Umbilical cord (tissue), 2 donors: ENCODE data around the gene IFI27L1. TPM values are rescaled to one million over a fixed set of nuclear protein-coding genes. Genes with fewer than 3 reads are reported as not detected.

Experiments
- DNase-seq: peaks from one replicate; pipeline ENCODE4 v3.0.0-alpha.2; 2015; ENCODE audit warnings: low spot score
- total RNA-seq: library from RNA; depleted of rRNA; stranded (reverse); fragments of >200 nt; gene quantifications from one replicate; pipeline ENCODE4 v1.2.3, GENCODE V29; 2014; ENCODE audit warnings: low replicate concordance; ENCODE audit not compliant: insufficient read depth

The IFI27L1 gene, protein sequence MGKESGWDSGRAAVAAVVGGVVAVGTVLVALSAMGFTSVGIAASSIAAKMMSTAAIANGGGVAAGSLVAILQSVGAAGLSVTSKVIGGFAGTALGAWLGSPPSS
- total RNA-seq: 1.2 TPM

DNA sequence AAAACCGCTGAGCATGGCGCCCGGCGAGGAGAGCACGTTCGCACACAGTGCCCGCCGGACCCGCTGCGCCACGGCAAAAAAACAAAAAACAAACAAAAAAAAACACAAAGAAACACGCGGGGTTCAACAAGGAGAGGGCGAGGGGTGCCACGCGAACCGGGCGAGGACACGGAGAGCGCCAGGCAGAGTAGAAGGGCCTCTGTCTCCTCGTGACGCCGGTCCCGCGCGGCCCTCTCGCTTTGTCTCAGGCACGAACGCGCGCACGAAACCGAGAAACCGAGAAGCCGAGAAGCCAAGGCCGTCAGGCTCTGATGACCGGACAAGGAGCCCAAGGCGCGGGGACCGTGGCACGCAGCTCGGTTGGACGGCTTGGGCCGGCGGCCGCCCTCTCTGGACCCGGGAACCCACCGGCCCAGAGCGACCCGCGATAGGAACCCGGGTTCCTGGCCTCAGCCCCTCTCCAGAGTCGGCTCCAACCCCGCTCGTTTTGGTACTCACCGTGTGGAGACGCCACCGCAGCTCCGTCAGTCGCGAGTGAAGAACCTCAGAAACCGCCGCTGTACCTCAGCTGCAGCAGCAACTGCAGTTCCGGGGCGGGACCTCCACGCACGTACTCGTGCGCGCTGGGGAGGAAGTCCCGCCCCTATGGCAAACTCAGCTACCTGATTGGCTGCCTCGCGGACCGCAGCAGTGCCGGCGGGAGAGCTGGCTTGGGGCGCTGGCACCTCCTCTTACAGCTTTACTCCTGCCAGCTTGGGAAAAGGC is at the start of gene IFI27L1, which contains the start of gene DDX24:
IFI27L1 (plus strand) TSS at position 690 of the 765 bp plus-strand sequence. CDS start 15,628 bp downstream, outside the sequence.
DDX24 (minus strand) TSS at position 582 of the 765 bp plus-strand sequence. CDS start 1,460 bp downstream, outside the sequence.
- peak; percentile 97 for DNase-seq

- no peak for DNase-seq
These were observed 49.2 kb upstream of the IFI27L1 start for GRCh38 chr14:94031883-94032279.

DNA sequence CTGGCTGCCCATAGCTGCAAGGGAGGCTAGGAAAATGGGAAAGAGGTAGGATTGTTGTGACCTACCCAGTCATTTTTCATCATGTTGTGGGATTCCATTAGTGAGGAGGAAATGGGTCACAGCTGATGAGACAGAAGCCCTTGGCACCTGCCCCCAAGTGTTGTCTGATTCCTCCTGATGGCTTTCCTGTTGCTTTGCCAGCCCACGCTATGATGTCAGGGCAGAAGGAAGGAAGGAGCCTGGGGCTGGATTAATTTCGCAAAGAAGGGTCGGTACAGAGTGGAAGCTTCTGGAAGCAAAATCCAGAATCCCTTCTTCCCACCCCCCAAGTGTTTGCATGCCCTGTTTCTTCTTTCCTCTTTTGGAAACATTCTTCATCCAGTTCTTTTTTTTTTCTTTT is 46.2 kb upstream of the IFI27L1 start:
- DNase-seq: no peak

GRCh38 chr14:94036313-94037167 is 44.6 kb upstream of the IFI27L1 start:
- DNase-seq: peak; percentile 60

GRCh38 chr14:94037954-94038353 is 43.2 kb upstream of the IFI27L1 start:
- DNase-seq: peak; percentile 21

DNA sequence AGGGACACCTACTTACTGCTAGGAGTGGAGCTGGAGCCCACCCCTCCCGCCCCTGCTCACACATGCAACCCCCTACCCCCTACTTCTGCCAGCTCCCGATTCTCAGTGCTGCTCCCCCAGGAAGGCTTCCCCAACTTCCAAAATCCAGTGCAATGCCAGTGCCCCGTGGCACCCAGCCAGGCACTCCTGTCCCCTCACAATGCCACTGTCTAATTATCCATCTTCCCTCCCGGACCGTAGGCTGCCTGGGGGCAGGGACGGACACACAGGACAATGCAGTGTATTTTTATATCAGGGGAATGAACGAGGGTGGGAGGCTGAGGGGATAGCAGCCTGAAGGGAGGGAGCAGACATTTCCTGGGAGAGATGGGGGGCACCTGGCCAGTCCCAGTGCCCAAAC is 42.6 kb upstream of the IFI27L1 start:
- no peak for DNase-seq

GRCh38 chr14:94038921-94039629 is 42.0 kb upstream of the IFI27L1 start:
- no peak for DNase-seq

GRCh38 chr14:94040247-94040646 is 40.9 kb upstream of the IFI27L1 start:
- DNase-seq: no peak

DNA sequence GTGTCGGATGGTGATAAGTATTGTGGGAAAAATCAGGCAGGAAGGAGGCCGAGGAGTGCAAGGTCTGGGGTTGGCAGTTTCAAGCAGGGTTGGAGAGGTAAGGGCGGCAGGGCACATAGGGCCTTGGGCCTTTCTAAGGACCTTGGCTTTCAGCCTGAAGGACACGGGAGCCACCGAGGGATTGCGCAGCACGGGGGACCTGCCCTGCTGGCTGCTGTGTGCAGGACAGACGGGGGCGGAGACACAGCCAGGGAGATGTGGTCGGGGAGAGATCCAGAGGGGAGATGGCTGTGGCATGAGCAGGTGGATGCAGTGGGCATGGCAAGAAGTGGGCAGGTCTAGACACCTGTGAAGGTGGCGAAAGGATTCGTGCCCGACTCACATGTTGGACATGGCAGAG is 40.3 kb upstream of the IFI27L1 start:
- no peak for DNase-seq

- DNase-seq: peak; percentile 48
These were observed 39.4 kb upstream of the IFI27L1 start for GRCh38 chr14:94041551-94042346.

- no peak for DNase-seq
These were observed 38.5 kb upstream of the IFI27L1 start for GRCh38 chr14:94042433-94043091.

- DNase-seq: no peak
These were observed 37.9 kb upstream of the IFI27L1 start for GRCh38 chr14:94043111-94043755.

GRCh38 chr14:94043756-94044475 is 37.2 kb upstream of the IFI27L1 start:
- DNase-seq: no peak

DNA sequence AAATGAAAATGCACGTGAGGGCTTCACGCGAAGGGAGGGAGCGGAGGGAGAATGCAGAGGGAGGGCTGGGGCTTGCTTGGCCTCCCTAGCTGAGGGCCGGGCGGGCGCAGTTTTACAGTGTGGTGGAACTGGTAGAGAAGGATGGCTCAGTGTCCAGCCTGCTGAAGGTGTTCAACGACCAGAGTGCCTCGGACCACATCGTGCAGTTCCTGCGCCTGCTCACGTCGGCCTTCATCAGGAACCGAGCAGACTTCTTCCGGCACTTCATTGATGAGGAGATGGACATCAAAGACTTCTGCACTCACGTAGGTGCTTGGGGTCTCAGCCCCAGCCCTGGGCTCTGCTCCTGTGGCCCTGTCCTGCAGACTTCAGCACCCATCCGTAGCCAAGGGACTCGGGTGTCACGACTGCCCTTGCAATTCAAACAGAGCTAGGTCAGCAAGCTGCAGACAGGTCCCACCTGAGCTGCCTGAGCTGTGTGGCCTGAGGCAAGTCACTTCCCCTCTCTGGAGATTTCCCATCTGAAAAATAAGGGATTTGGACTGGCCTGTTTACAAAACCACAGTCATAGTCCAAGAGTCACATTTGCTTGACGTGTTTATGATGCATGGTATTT is 36.5 kb upstream of the IFI27L1 start:
- DNase-seq: no peak

- no peak for DNase-seq
These were observed 36.0 kb upstream of the IFI27L1 start for GRCh38 chr14:94045101-94045500.

DNA sequence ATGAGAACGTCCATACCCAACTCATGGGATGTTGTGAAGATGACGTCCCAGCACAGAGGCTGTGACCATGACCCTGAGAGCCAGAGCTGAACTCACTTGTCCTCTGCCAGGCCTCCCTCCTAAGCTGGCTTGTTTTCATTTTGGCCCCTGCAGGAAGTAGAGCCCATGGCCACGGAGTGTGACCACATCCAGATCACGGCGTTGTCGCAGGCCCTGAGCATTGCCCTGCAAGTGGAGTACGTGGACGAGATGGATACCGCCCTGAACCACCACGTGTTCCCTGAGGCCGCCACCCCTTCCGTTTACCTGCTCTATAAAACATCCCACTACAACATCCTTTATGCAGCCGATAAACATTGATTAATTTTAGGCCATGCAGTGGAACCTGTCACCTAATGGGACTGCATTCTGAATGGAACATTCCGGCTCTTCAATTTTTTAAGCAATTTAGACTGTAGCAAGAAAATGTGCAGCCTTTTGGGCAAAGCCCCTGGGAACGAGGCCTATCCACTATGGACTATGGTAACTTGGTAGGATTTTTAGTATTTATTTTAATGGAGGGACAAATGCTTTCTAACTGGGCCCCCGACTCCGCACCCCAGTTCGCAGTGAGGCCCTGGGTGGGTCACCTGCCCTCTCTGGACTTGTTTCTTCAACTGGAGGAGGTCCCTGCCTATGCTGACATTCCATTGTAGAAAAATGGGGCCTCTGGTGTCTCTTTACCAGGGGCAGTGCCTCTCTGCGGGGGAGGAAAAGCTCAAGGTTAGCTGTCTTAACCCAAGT is 35.4 kb upstream of the IFI27L1 start:
- no peak for DNase-seq

DNA sequence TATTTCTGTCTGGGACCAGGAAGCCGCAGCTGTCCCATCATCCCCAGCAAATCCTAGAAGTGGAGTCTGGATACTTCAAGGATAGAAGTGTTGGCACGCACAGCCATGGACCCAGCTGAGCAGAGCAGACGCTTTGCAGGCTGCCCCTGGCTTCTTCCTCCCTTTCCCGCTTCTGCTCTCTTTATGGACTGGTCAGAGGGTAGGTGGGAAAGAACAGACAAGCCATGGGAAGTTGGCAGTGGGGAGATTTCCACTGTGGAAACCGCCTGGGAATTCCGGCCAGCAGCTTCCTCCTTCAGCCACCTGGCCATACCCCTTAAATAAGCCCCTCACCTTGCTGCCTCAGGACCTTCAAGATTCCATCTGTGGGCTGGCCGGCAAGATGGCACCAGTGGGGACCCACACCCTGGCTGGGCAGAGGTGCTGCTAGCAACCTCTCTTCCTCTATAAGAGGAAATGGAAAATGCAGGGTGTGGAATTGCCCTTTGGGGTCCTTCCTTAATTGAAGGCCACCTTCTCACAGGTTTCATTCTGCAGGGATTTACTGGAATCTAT is 34.3 kb upstream of the IFI27L1 start:
- DNase-seq: no peak
